Common myeloid progenitor, CD34-positive (primary cell): ENCODE results near the gene LIMS3.
"Not testable (repeated sequence)": the region's sequence is repeated elsewhere in the genome, so short reads cannot be mapped to it uniquely, and the experiment has no call there.

Experiments used
- CTCF ChIA-PET: fragments of 350-600 bp; sonication (Branson Sonifier 250); formaldehyde crosslinking; loops from one replicate; lab custom pipeline; 2021; ENCODE audit warnings: antibody characterized with exemption; lab: Charles Lee
- POLR2A ChIA-PET: fragments of 350-600 bp; sonication (Branson Sonifier 250); formaldehyde crosslinking; loops from one replicate; lab custom pipeline; 2021; ENCODE audit warnings: antibody characterized with exemption; lab: Charles Lee
- DNase-seq, 3 donors: peaks; one replicate each; pipeline versions ENCODE4 v3.0.0 to v3.0.0-alpha.2; 2013
- H3K27ac ChIP-seq, 2 experiments: 1 replicate in 1 of 2; 2 replicates in 1 of 2; pipeline ENCODE4 v1.7.0; 2013; ENCODE audit warnings: inconsistent platforms in 2 of 2, low read length in 2 of 2, mild to moderate bottlenecking in 2 of 2, low read depth in 1 of 2, moderate library complexity in 1 of 2; ENCODE audit not compliant: severe bottlenecking in 2 of 2, insufficient read depth in 1 of 2, poor library complexity in 1 of 2
- H3K27me3 ChIP-seq, 5 experiments: replicated peaks in 2 of 5; 1 replicate in 3 of 5; 2 replicates in 2 of 5; pipeline versions ENCODE4 v1.6.1 to v1.7.0; 2013; ENCODE audit warnings: low read length in 4 of 5, mild to moderate bottlenecking in 2 of 5, moderate library complexity in 2 of 5, inconsistent platforms in 1 of 5; ENCODE audit not compliant: insufficient read depth in 5 of 5, control insufficient read depth in 4 of 5
- H3K36me3 ChIP-seq, 4 experiments: 1 replicate in 2 of 4; 2 replicates in 2 of 4; pipeline versions ENCODE4 v1.6.1 to v1.7.0; 2013; ENCODE audit warnings: low read length in 3 of 4, control low read depth in 1 of 4, mild to moderate bottlenecking in 1 of 4; ENCODE audit not compliant: control insufficient read depth in 4 of 4, insufficient read depth in 4 of 4
- H3K4me1 ChIP-seq, 4 experiments: 1 replicate in 3 of 4; 2 replicates in 1 of 4; pipeline versions ENCODE4 v1.6.1 to v1.7.1; 2013; ENCODE audit warnings: low read length in 3 of 4, mild to moderate bottlenecking in 3 of 4, control low read depth in 1 of 4, inconsistent platforms in 1 of 4, moderate library complexity in 1 of 4; ENCODE audit not compliant: control insufficient read depth in 4 of 4, insufficient read depth in 4 of 4; ENCODE audit errors: control extremely low read depth in 1 of 4
- H3K4me3 ChIP-seq, 7 experiments: 1 replicate in 4 of 7; 2 replicates in 3 of 7; pipeline versions ENCODE4 v1.5.1 to v1.7.0; 2013; ENCODE audit warnings: mild to moderate bottlenecking in 7 of 7, low read length in 6 of 7, moderate library complexity in 6 of 7, inconsistent platforms in 2 of 7, low read depth in 2 of 7, control low read depth in 1 of 7; ENCODE audit not compliant: insufficient read depth in 4 of 7, control insufficient read depth in 1 of 7; ENCODE audit errors: extremely low read depth in 1 of 7
- H3K9me3 ChIP-seq, 5 experiments: 1 replicate in 4 of 5; 2 replicates in 1 of 5; pipeline versions ENCODE4 v1.6.1 to v1.7.1; 2013; ENCODE audit warnings: low read length in 4 of 5, mild to moderate bottlenecking in 2 of 5, inconsistent platforms in 1 of 5, low read depth in 1 of 5, moderate library complexity in 1 of 5; ENCODE audit not compliant: control insufficient read depth in 4 of 5, insufficient read depth in 2 of 5; ENCODE audit errors: control extremely low read depth in 1 of 5
- WGBS: methylation state at CpG from one replicate; pipeline ENCODE4 v1.1.5; 2013; ENCODE audit not compliant: insufficient coverage; 5-methylcytosine and 5-hydroxymethylcytosine counted together

Gene LIMS3

DNA sequence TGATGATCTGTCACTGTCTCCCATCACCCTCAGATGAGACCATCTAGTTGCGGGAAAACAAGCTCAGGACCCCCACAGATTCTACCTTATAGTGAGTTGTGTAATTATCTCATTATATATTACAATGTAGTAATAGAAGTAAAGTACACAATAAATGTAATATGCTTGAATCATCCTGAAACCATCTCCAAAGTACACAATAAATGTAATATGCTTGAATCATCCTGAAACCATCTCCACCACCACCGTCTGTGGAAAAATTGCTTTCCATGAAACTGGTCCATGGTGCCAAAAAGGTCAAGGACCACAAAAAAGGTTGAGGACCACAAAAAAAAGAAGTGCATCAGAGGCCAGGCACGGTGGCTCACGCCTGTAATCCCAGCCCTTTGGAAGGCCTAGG is 29.3 kb downstream of the LIMS3 start:
- WGBS = no CpG with 5 or more reads among the region's 4 CpGs
- DNase-seq, POLR2A ChIA-PET, H3K27me3 ChIP-seq, H3K4me1 ChIP-seq, H3K36me3 ChIP-seq, H3K4me3 ChIP-seq, CTCF ChIA-PET, H3K27ac ChIP-seq, H3K9me3 ChIP-seq: not testable (repeated sequence)

DNA sequence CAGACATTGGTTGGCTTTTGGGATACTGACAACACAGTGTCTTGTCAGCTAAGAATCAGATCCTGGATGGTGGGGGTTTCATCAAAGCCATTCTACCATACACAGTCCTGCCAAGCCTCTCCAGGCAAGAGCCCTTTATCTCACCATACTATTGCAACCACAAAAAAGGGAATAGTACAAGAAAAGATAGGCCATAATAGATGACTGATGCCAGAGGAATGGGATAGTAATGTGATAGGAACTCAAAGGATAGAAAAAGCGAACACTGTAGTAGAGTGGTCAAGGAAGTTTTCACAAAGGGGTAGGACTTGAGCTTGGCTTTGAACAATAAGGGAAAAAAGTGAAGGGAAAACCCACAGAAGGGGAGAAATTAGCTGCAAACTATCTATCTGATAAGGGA is 30.7 kb downstream of the LIMS3 start:
- POLR2A ChIA-PET, H3K27ac ChIP-seq, H3K4me3 ChIP-seq, H3K27me3 ChIP-seq, H3K9me3 ChIP-seq, CTCF ChIA-PET, H3K36me3 ChIP-seq, H3K4me1 ChIP-seq, DNase-seq: not testable (repeated sequence)
- no CpG with 5 or more reads among the region's 1 CpG for WGBS

DNA sequence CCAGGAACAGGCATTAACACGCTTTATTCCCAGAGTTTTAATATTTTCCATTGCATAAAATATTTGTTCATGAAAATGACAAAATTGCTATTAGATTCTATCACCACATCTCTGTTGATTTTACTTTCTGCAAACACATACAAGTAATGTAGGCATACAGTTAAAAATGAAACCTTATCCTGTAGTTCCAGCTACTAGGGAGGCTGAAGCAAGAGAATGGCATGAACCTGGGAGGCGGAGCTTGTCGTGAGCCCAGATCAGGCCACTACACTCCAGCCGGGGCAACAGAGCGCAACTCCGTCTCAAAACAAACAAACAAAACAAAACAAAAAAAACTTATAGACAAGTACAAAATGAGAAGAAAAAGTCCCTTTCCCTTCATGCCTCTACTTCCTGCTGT is 38.0 kb downstream of the LIMS3 start:
- H3K27me3 ChIP-seq, H3K36me3 ChIP-seq, POLR2A ChIA-PET, H3K4me1 ChIP-seq, DNase-seq, H3K9me3 ChIP-seq, CTCF ChIA-PET, H3K4me3 ChIP-seq, H3K27ac ChIP-seq: not testable (repeated sequence)
- WGBS = no CpG with 5 or more reads among the region's 6 CpGs

DNA sequence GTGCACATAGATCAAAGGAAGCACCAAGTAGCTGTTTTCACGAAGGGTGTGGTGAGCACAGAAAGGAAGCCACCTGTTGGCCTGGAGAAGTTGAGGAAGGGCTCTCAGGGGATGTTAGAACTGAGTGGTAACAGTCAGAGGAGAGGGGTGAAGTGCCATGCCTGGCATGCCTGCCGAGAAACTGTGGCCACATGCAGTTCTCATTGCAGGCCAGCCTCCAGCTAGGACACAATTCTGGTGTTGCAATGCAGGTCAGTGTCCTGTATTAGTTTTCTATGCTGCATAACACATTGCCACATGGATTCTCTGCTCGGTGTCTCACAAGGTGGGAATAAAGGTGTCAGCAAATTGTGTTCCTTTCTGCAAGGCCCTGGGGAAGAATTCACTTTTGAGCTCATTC is 46.9 kb downstream of the LIMS3 start:
- H3K9me3 ChIP-seq, POLR2A ChIA-PET, H3K4me3 ChIP-seq, CTCF ChIA-PET, H3K36me3 ChIP-seq, H3K27me3 ChIP-seq, H3K27ac ChIP-seq, H3K4me1 ChIP-seq, DNase-seq: not testable (repeated sequence)
- WGBS = no CpG with 5 or more reads among the region's 3 CpGs

DNA sequence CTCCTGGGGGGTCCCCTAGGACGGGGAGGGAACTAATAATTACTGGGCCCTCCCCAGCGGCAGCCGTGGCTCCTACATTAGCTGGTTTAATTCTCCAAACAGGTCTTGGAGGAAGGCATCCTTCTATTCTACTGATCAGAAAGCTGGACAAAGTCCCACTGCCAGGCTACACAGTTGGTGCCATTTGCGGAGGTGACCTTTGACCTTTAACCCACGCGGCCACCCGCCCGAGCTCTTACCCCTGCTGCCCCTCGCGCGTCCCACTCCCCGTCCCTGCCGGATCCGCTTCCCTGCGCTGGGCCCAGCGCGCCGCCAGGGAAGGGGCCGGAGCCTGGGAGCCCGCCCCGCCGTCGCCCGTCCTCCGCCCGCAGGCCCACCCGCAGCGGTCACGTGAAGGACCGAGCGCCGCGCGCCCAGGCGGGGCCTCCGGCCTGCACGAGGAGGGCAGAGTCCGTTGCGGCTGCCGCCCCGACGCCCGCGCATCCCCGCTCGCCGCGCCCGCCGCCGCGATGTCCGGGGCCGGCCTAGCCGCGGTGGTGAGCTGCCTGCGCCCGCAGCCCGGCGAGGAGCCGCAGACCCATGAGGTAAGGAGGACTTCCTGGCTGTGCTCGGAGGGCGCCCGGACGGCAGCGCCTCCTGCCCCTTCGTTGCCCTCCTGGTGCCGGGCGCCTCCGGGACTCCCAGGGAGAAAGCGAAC is 48.9 kb downstream of the LIMS3 start:
- H3K9me3 ChIP-seq, H3K36me3 ChIP-seq, CTCF ChIA-PET, H3K27me3 ChIP-seq, H3K4me3 ChIP-seq, POLR2A ChIA-PET, H3K27ac ChIP-seq, H3K4me1 ChIP-seq, DNase-seq: not testable (repeated sequence)
- WGBS = no CpG with 5 or more reads among the region's 71 CpGs

DNA sequence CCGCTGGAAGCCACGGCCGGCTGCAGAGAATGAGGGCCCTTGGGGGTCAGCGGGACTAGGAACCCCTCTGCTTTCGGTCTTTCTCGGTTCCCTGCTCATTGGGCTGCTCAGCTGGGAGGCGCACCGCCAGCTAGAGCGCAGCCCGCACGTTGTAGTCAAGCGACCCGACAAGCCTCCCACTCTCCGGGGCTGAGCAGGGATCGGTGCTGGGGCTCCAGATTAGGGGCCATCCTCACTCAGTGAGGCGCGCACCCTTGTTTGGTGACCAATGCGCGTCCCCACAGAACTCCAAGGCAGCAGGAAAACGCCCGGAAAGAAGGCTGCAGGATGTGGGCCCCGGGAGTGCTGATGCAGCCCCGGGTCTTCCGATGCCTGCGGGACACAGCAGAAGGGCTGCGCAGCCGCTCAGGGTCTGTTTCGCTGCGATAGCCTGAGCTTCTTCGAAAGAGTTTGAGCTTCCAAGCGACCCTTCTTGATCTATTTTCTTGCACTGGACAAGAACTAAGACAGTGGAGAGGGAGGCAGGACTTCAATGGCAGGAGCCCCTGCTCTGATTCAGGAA is 49.6 kb downstream of the LIMS3 start:
- DNase-seq, CTCF ChIA-PET: not testable (repeated sequence)

DNA sequence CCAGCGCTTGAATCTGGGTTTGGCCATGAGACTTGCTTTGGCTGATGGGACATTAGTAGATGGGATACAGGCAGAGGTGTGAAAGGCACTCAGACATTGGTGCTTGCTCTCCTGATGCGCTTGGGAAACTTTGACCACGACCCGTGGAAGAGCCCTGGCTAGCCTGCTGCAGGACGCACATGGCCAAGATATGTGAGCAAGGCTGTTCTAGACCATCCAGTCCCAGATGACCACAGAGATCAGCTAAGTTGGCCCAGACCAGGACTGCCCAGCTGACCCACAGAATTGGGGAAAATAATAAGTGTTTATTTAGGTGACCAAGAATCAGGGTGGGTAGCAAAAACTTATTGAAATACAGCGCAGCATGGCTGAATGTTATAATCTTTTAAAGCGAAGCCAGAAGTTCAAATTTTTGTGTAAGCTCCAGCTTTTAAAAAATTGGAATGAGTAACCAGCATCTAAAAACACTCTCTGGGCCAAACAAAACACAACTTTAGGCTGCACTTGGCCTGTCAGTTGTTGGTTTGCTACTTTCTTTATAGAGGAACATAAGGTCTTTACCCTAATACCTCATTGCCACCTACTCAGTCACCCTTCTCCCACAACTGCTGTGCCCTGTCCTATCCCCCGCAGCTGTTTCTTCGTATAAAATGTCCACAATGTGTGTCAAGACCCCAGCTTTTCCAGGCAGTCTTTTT is 51.8 kb downstream of the LIMS3 start:
- CTCF ChIA-PET, DNase-seq, H3K4me3 ChIP-seq, H3K9me3 ChIP-seq, H3K27ac ChIP-seq, H3K27me3 ChIP-seq, H3K36me3 ChIP-seq, H3K4me1 ChIP-seq, POLR2A ChIA-PET: not testable (repeated sequence)
- WGBS = no CpG with 5 or more reads among the region's 9 CpGs

More for the DNA sequence above, 49.6 kb downstream of the LIMS3 start:
- H3K9me3 ChIP-seq, POLR2A ChIA-PET, H3K36me3 ChIP-seq, H3K4me3 ChIP-seq, H3K27ac ChIP-seq, H3K4me1 ChIP-seq, H3K27me3 ChIP-seq: not testable (repeated sequence)
- WGBS = no CpG with 5 or more reads among the region's 31 CpGs
